H7 (cell line): ENCODE data around the gene ANKH. TPM values are rescaled to one million over a fixed set of nuclear protein-coding genes. Genes with fewer than 3 reads are reported as not detected.

ENCODE experiments used
- DNase-seq: peaks from one replicate; pipeline ENCODE4 v3.0.0; 2012
- H3K27me3 ChIP-seq: 2 replicates; pipeline ENCODE4 v1.6.0; 2011; ENCODE audit warnings: mild to moderate bottlenecking, low read length; ENCODE audit not compliant: control insufficient read depth, insufficient read depth
- H3K36me3 ChIP-seq: replicated peaks from 2 replicates; pipeline ENCODE4 v1.5.1; 2011; ENCODE audit warnings: low read length; ENCODE audit not compliant: control insufficient read depth, insufficient read depth
- H3K4me3 ChIP-seq: 2 replicates; pipeline ENCODE4 v1.5.1; 2011; ENCODE audit warnings: low read depth, mild to moderate bottlenecking, control low read depth, low read length, moderate library complexity; ENCODE audit not compliant: insufficient read depth
- total RNA-seq: library from RNA; depleted of rRNA; stranded (reverse); fragments of >200 nt; shearing (Covaris generic); gene quantifications from 2 replicates; pipeline ENCODE4 v1.2.3, GENCODE V29; 2014

Gene ANKH
- total RNA-seq, 1 experiment from 2014 or later = 6.5 TPM

GRCh38 chr5:14748180-14748900, 123.2 kb downstream of the ANKH start:
- Histone ChIP-seq H3K4me3 (no peak overlapping the region), H3K27me3 (no peaks in the 10 kb centered on the region)

GRCh38 chr5:14745753-14746152, 125.8 kb downstream of the ANKH start:
- H3K4me3 ChIP-seq = no peak overlapping the region
- no peak for DNase-seq
- H3K27me3 ChIP-seq = no peaks in the 10 kb centered on the region
- H3K36me3 ChIP-seq = no peaks in the 10 kb centered on the region

More at GRCh38 chr5:14748180-14748900, 123.2 kb downstream of the ANKH start:
- DNase-seq = no peak
- H3K36me3 ChIP-seq = no peaks in the 10 kb centered on the region

- H3K36me3 ChIP-seq = no peaks in the 10 kb centered on the region
- H3K4me3 ChIP-seq = no peak overlapping the region
- no peak for DNase-seq
- H3K27me3 ChIP-seq = no peaks in the 10 kb centered on the region
These were observed 126.4 kb downstream of the ANKH start for GRCh38 chr5:14745188-14745563.

- no peaks in the 10 kb centered on the region for H3K36me3 ChIP-seq
- no peak overlapping the region for H3K4me3 ChIP-seq
- no peak for DNase-seq
- H3K27me3 ChIP-seq = no peaks in the 10 kb centered on the region
These were observed 127.0 kb downstream of the ANKH start for GRCh38 chr5:14744296-14745187.

- Histone ChIP-seq H3K4me3 (no peak overlapping the region), H3K27me3 (no peaks in the 10 kb centered on the region), H3K36me3 (no peaks in the 10 kb centered on the region)
- DNase-seq = no peak
These were observed 127.8 kb downstream of the ANKH start for GRCh38 chr5:14743601-14744295.

- Histone ChIP-seq H3K27me3 (no peaks in the 10 kb centered on the region), H3K36me3 (no peaks in the 10 kb centered on the region), H3K4me3 (no peak overlapping the region)
- DNase-seq = no peak
These were observed 129.1 kb downstream of the ANKH start for GRCh38 chr5:14742498-14742897.

GRCh38 chr5:14741801-14742440, 129.7 kb downstream of the ANKH start:
- no peaks in the 10 kb centered on the region for H3K36me3 ChIP-seq
- peak; percentile 54 for DNase-seq
- no peaks in the 10 kb centered on the region for H3K27me3 ChIP-seq
- H3K4me3 ChIP-seq = no peak overlapping the region

GRCh38 chr5:14741131-14741530, 130.4 kb downstream of the ANKH start:
- no peak overlapping the region for H3K4me3 ChIP-seq

GRCh38 chr5:14739981-14740380, 131.6 kb downstream of the ANKH start:
- Histone ChIP-seq H3K36me3 (no peaks in the 10 kb centered on the region), H3K4me3 (no peak overlapping the region), H3K27me3 (no peaks in the 10 kb centered on the region)
- peak; percentile 54 for DNase-seq

More at GRCh38 chr5:14741131-14741530, 130.4 kb downstream of the ANKH start:
- DNase-seq = no peak
- Histone ChIP-seq H3K27me3 (no peaks in the 10 kb centered on the region), H3K36me3 (no peaks in the 10 kb centered on the region)

GRCh38 chr5:14739538-14739937, 132.0 kb downstream of the ANKH start:
- Histone ChIP-seq H3K4me3 (no peak overlapping the region), H3K36me3 (no peaks in the 10 kb centered on the region), H3K27me3 (no peaks in the 10 kb centered on the region)
- no peak for DNase-seq

- H3K27me3 ChIP-seq = no peaks in the 10 kb centered on the region
- no peak for DNase-seq
These were observed 133.5 kb downstream of the ANKH start for GRCh38 chr5:14738050-14738449.

GRCh38 chr5:14737291-14737690, 134.3 kb downstream of the ANKH start:
- no peaks in the 10 kb centered on the region for H3K27me3 ChIP-seq
- H3K4me3 ChIP-seq = no peak overlapping the region
- no peak for DNase-seq
- H3K36me3 ChIP-seq = no peaks in the 10 kb centered on the region

More at GRCh38 chr5:14738050-14738449, 133.5 kb downstream of the ANKH start:
- H3K4me3 ChIP-seq = no peak overlapping the region
- no peaks in the 10 kb centered on the region for H3K36me3 ChIP-seq

- Histone ChIP-seq H3K27me3 (no peaks in the 10 kb centered on the region), H3K4me3 (no peak overlapping the region), H3K36me3 (no peaks in the 10 kb centered on the region)
- DNase-seq = no peak
These were observed 135.6 kb downstream of the ANKH start for GRCh38 chr5:14735944-14736343.

- DNase-seq = no peak
- no peaks in the 10 kb centered on the region for H3K36me3 ChIP-seq
- H3K27me3 ChIP-seq = no peaks in the 10 kb centered on the region
- H3K4me3 ChIP-seq = no peak overlapping the region
These were observed 137.2 kb downstream of the ANKH start for GRCh38 chr5:14734396-14734795.
